NT2/D1 (cell line): Measurements from ENCODE around the gene HHIPL1.

Experiments used
- SUZ12 ChIP-seq: IDR thresholded peaks from 2 replicates; pipeline ENCODE4 v1.6.1; 2011; ENCODE audit not compliant: insufficient read length, insufficient read depth; ENCODE audit errors: extremely low read depth
- YY1 ChIP-seq: IDR thresholded peaks from 2 replicates; pipeline ENCODE4 v1.6.1; 2011; ENCODE audit not compliant: insufficient read length, insufficient read depth
- ZNF274 ChIP-seq: IDR thresholded peaks from 2 replicates; pipeline ENCODE4 v1.6.1; 2011; ENCODE audit warnings: mild to moderate bottlenecking, low read depth, low read length

DNA sequence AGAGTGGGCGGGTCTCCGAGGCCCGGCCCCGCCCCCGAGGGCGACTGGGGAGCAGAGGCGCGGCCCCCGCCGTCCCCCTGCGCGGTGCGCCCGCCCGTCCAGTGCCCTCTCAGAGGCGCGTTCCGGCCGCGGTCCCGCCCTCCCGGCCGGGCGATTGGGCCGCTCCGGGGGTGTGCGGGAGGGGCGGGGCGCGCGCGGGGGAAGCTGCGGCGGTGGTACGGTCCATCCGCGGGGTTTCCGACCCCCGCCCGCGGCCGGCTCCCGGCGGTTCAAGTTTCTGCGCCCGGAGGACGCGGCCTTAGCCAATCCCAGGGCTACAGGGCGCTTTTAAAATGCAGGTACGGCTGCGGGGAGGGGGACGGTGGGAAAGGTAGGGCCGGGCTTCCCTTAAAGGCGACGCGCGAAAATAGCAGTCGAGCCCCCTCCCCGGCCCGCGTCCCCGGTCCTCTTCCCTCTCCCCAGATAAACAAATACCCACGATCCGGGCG lies 40.6 kb upstream of the HHIPL1 start:
- TF ChIP-seq YY1 (no peak), ZNF274 (no peak), SUZ12 (no peak)
